ENCODE data around the gene SPIC. TPM values are rescaled to one million over a fixed set of nuclear protein-coding genes. Genes with fewer than 3 reads are reported as not detected.

The SPIC gene
- polyA plus RNA-seq (not detected in 2 replicates), polyA minus RNA-seq (not detected in 2 replicates)

DNA sequence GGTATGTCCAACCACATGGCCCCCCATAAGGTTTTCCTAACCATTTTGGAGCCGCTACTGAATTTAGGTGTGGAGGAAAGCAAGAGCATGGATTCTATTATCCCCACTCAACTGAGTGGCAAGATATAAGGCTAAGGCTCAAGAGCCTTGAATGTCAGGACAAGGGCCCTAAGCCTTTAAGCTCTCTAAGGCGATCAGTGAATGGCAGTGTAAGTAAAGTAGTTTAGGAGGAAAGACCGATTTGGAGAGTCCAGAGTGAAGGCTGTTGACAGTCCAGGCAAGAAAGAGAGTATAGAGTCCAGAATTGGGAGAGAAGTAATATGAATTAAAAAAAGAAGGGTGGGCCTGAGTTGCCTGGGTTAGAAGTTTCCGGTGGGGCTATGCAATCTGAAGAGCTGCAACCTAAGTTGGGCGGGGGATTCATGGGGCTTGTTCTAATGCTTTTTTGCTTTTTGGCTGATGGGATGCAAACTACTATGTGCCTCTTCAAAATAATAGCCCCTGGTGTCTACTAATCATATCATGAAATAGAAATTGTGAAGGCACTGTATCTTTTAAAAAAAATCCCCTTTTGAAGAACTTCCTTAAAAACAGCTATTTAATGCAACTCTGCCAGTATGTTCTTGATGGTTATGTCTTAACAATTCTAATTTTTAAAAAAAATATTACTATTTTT lies at the start of gene SPIC:
TSS of gene SPIC (plus strand) at position 626 of the 676 bp plus-strand sequence. CDS start 1,569 bp downstream, outside the sequence.
- no peaks in the 10 kb centered on the region for H3K9me3 ChIP-seq (ENCODE audit: low read length)
- H2AFZ ChIP-seq (ENCODE audit: low read depth, low read length) = no peak within 1 kb of the TSS
- no peaks in the 10 kb centered on the region for H3K9me2 ChIP-seq (ENCODE audit: insufficient read depth, low read length)
- no peaks in the 10 kb centered on the region for H3K79me2 ChIP-seq (replicated peaks; ENCODE audit: insufficient read depth, low read length)
- H3K27ac ChIP-seq (ENCODE audit: low read length) = no peak within 1 kb of the TSS
- H4K20me1 ChIP-seq (ENCODE audit: insufficient read depth) = no peaks in the 10 kb centered on the region
- no peak within 1 kb of the TSS for H3K4me2 ChIP-seq (ENCODE audit: low read length)
- no peaks in the 10 kb centered on the region for H3K36me3 ChIP-seq (ENCODE audit: insufficient read depth, low read length)
- TF ChIP-seq POLR2AphosphoS5 (IDR thresholded peaks at IDR 0.05) = no peak
- TF ChIP-seq MXI1 (conservative IDR thresholded peaks at IDR 0.05; ENCODE audit: poor library complexity, severe bottlenecking) = no peak
- TF ChIP-seq TAF1 (IDR thresholded peaks at IDR 0.05; ENCODE audit: low read depth) = no peak
- no peak for TF ChIP-seq SMC3 (conservative IDR thresholded peaks at IDR 0.05; ENCODE audit: poor library complexity)
- TF ChIP-seq RAD21 (conservative IDR thresholded peaks at IDR 0.05) = no peak
- no peak for TF ChIP-seq EZH2 (IDR thresholded peaks at IDR 0.05; ENCODE audit: borderline replicate concordance, insufficient read depth, low read length, poor library complexity, severe bottlenecking)
- TF ChIP-seq, protein P1, sequence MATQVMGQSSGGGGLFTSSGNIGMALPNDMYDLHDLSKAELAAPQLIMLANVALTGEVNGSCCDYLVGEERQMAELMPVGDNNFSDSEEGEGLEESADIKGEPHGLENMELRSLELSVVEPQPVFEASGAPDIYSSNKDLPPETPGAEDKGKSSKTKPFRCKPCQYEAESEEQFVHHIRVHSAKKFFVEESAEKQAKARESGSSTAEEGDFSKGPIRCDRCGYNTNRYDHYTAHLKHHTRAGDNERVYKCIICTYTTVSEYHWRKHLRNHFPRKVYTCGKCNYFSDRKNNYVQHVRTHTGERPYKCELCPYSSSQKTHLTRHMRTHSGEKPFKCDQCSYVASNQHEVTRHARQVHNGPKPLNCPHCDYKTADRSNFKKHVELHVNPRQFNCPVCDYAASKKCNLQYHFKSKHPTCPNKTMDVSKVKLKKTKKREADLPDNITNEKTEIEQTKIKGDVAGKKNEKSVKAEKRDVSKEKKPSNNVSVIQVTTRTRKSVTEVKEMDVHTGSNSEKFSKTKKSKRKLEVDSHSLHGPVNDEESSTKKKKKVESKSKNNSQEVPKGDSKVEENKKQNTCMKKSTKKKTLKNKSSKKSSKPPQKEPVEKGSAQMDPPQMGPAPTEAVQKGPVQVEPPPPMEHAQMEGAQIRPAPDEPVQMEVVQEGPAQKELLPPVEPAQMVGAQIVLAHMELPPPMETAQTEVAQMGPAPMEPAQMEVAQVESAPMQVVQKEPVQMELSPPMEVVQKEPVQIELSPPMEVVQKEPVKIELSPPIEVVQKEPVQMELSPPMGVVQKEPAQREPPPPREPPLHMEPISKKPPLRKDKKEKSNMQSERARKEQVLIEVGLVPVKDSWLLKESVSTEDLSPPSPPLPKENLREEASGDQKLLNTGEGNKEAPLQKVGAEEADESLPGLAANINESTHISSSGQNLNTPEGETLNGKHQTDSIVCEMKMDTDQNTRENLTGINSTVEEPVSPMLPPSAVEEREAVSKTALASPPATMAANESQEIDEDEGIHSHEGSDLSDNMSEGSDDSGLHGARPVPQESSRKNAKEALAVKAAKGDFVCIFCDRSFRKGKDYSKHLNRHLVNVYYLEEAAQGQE (IDR thresholded peaks at IDR 0.05; ENCODE audit: borderline replicate concordance) = no peak
- no peak within 1 kb of the TSS for H3K4me3 ChIP-seq (ENCODE audit: low read length)
- no peak within 1 kb of the TSS for H3K9ac ChIP-seq (ENCODE audit: low read length)
- no peaks in the 10 kb centered on the region for H3K27me3 ChIP-seq (ENCODE audit: insufficient read depth, low read depth, low read length)
- no peaks in the 10 kb centered on the region for H3F3A ChIP-seq (ENCODE audit: insufficient read depth, low read length, poor library complexity, severe bottlenecking)

DNA sequence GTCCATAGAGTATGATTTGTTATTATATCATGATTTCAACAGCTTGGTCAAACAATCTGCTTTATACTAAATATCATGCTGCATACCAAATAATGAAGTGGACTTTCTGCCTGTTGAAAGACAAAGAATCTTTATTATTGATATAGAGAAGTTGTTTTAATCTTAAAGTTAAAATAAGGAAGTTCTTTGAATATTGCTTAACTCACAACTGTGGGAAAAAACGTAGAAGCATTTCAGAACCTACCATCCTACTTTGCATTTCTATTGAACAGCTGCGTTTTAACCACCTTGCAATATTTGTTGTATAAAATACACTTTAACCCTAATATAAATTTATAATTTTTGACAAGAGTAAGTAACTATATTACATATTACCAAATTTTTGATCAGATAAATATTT lies 44.7 kb upstream of the SPIC start:
- H3K9ac ChIP-seq (ENCODE audit: low read length) = no peak overlapping the region
- H3K4me3 ChIP-seq (ENCODE audit: low read length) = no peak overlapping the region
- H2AFZ ChIP-seq (ENCODE audit: low read depth, low read length) = no peak overlapping the region
- no peak for TF ChIP-seq EP300 (conservative IDR thresholded peaks at IDR 0.05; ENCODE audit: poor library complexity, severe bottlenecking)
- TF ChIP-seq, protein P2, sequence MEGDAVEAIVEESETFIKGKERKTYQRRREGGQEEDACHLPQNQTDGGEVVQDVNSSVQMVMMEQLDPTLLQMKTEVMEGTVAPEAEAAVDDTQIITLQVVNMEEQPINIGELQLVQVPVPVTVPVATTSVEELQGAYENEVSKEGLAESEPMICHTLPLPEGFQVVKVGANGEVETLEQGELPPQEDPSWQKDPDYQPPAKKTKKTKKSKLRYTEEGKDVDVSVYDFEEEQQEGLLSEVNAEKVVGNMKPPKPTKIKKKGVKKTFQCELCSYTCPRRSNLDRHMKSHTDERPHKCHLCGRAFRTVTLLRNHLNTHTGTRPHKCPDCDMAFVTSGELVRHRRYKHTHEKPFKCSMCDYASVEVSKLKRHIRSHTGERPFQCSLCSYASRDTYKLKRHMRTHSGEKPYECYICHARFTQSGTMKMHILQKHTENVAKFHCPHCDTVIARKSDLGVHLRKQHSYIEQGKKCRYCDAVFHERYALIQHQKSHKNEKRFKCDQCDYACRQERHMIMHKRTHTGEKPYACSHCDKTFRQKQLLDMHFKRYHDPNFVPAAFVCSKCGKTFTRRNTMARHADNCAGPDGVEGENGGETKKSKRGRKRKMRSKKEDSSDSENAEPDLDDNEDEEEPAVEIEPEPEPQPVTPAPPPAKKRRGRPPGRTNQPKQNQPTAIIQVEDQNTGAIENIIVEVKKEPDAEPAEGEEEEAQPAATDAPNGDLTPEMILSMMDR (IDR thresholded peaks at IDR 0.05; ENCODE audit: poor library complexity, severe bottlenecking) = no peak
- TF ChIP-seq POLR2AphosphoS5 (IDR thresholded peaks at IDR 0.05) = no peak
- TF ChIP-seq TAF1 (IDR thresholded peaks at IDR 0.05; ENCODE audit: low read depth) = no peak
- no peak for TF ChIP-seq RAD21 (conservative IDR thresholded peaks at IDR 0.05)
- TF ChIP-seq, protein P1 (IDR thresholded peaks at IDR 0.05; ENCODE audit: borderline replicate concordance) = no peak
- TF ChIP-seq EZH2 (IDR thresholded peaks at IDR 0.05; ENCODE audit: borderline replicate concordance, insufficient read depth, low read length, poor library complexity, severe bottlenecking) = no peak
- TF ChIP-seq SMC3 (conservative IDR thresholded peaks at IDR 0.05; ENCODE audit: poor library complexity) = no peak
- TF ChIP-seq MXI1 (conservative IDR thresholded peaks at IDR 0.05; ENCODE audit: poor library complexity, severe bottlenecking) = no peak
- H3K79me2 ChIP-seq (replicated peaks; ENCODE audit: insufficient read depth, low read length) = no peaks in the 10 kb centered on the region
- H3K4me2 ChIP-seq (ENCODE audit: low read length) = no peak overlapping the region
- H3K9me2 ChIP-seq (ENCODE audit: insufficient read depth, low read length) = no peaks in the 10 kb centered on the region
- H3K27ac ChIP-seq (ENCODE audit: low read length) = no peak overlapping the region
- no peaks in the 10 kb centered on the region for H3F3A ChIP-seq (ENCODE audit: insufficient read depth, low read length, poor library complexity, severe bottlenecking)
- no peaks in the 10 kb centered on the region for H3K27me3 ChIP-seq (ENCODE audit: insufficient read depth, low read depth, low read length)
- H3K36me3 ChIP-seq (ENCODE audit: insufficient read depth, low read length) = no peaks in the 10 kb centered on the region
- no peaks in the 10 kb centered on the region for H4K20me1 ChIP-seq (ENCODE audit: insufficient read depth)
- no peaks in the 10 kb centered on the region for H3K9me3 ChIP-seq (ENCODE audit: low read length)
